HG03108 (cell line): Measurements from ENCODE around the gene NCSTN.
"Not testable (repeated sequence)": the region's sequence is repeated elsewhere in the genome, so short reads cannot be mapped to it uniquely, and the experiment has no call there.

ENCODE experiments used
- ATAC-seq: cut with Tn5 transposase; IDR thresholded peaks from one replicate; pipeline ENCODE4 v1.9.1; 2021; ENCODE audit warnings: moderate library complexity; ENCODE audit not compliant: unreplicated experiment

The NCSTN gene

GRCh38 chr1:160370561-160371345, 27.6 kb downstream of the NCSTN start:
- no peak for ATAC-seq

GRCh38 chr1:160371346-160371631, 28.1 kb downstream of the NCSTN start:
- no peak for ATAC-seq

- no peak for ATAC-seq
Measured at GRCh38 chr1:160371756-160372155, 28.6 kb downstream of the NCSTN start.

- ATAC-seq, result no peak
Measured at GRCh38 chr1:160373696-160374095, 30.5 kb downstream of the NCSTN start.

- ATAC-seq, result no peak
Measured at GRCh38 chr1:160374306-160375110, 31.3 kb downstream of the NCSTN start.

GRCh38 chr1:160375788-160376524, 32.8 kb downstream of the NCSTN start:
- ATAC-seq, result no peak

GRCh38 chr1:160376525-160377131, 33.4 kb downstream of the NCSTN start:
- ATAC-seq, result no peak

GRCh38 chr1:160377585-160378206, 34.5 kb downstream of the NCSTN start:
- ATAC-seq, result no peak

- ATAC-seq, result not testable (repeated sequence)
Measured at GRCh38 chr1:160384812-160385211, 41.6 kb downstream of the NCSTN start.

- ATAC-seq, result not testable (repeated sequence)
Measured at GRCh38 chr1:160388406-160388805, 45.2 kb downstream of the NCSTN start.

GRCh38 chr1:160394673-160395072, 51.5 kb downstream of the NCSTN start:
- ATAC-seq, result no peak

GRCh38 chr1:160397651-160398050, 54.5 kb downstream of the NCSTN start:
- no peak for ATAC-seq

GRCh38 chr1:160398823-160399222, 55.6 kb downstream of the NCSTN start:
- no peak for ATAC-seq

GRCh38 chr1:160399544-160400222, 56.5 kb downstream of the NCSTN start:
- no peak for ATAC-seq

- no peak for ATAC-seq
Measured at GRCh38 chr1:160400223-160400645, 57.1 kb downstream of the NCSTN start, which contains the start of gene VANGL2. VANGL2 (plus strand) TSS chr1:160400564; CDS start chr1:160415838, 15,274 bp downstream.

GRCh38 chr1:160400646-160401486, 57.7 kb downstream of the NCSTN start:
- ATAC-seq, result no peak

- ATAC-seq, result no peak
Measured at GRCh38 chr1:160401487-160401805, 58.3 kb downstream of the NCSTN start.

- no peak for ATAC-seq
Measured at GRCh38 chr1:160402001-160402795, 59.0 kb downstream of the NCSTN start.

GRCh38 chr1:160403244-160403643, 60.1 kb downstream of the NCSTN start:
- ATAC-seq, result no peak
